Mucosa of gallbladder (tissue), 1 donor: Measurements from ENCODE around the gene DCP1B. TPM values are rescaled to one million over a fixed set of nuclear protein-coding genes. Genes with fewer than 3 reads are reported as not detected.
"Not testable (repeated sequence)": the region's sequence is repeated elsewhere in the genome, so short reads cannot be mapped to it uniquely, and the experiment has no call there.

Source experiments
- DNase-seq: peaks from one replicate; pipeline ENCODE4 v3.0.0-alpha.2; 2020; ENCODE audit warnings: low spot score
- total RNA-seq: library from RNA; stranded (reverse); gene quantifications from one replicate; pipeline ENCODE4 v1.2.1, GENCODE V29; 2021
- donor health status: DM: no; HTN: no; CAD: no.

Gene DCP1B
- total RNA-seq, 1 donor from 2014 or later, result 13.7 TPM

DNA sequence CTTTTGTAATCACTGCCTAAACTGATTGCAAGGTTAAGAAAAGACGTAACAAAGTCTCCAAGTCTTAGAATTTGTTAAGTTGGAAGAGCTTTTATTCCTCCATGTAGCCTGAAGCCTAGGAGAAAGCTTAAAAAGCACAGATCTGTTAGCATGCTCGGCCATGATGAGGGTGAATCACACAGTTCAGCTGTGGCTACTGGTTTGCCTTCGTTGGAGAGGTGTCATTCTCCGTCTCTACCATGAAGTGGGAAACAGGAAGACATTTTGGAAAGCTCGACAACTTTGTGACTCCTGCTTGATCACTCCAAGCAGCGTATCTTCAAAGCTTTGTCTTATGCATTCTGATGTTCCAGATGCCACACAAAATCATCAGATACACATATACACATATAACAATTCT is 27.1 kb downstream of the DCP1B start:
- DNase-seq, result no peak

DNA sequence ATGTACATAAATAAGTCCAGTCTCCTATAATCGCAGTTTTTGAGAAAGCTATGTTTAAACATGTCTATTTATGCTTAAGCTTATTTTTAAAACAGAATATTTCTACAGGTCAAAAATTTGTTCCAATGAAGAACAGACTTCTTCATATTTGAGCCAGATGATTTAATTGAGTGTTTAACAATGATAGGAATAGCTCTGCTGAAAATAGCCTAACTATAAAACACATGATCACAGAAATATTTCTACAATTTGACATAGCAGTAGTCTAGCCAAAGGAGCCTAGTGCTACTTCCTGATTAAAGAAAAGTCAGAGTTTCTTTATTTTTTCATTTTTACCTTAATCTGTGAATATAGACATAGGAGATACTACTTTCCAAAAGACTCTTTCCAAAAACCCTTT is 29.4 kb downstream of the DCP1B start:
- DNase-seq, result no peak

GRCh38 chr12:1972856-1973317 is 31.4 kb downstream of the DCP1B start:
- peak; percentile 61 for DNase-seq

GRCh38 chr12:1972260-1972659 is 32.0 kb downstream of the DCP1B start:
- DNase-seq, result no peak

GRCh38 chr12:1970331-1970900 is 33.8 kb downstream of the DCP1B start:
- DNase-seq, result no peak

GRCh38 chr12:1966561-1967226 is 37.6 kb downstream of the DCP1B start:
- DNase-seq, result no peak

GRCh38 chr12:1965916-1966315 is 38.3 kb downstream of the DCP1B start:
- DNase-seq, result no peak

- DNase-seq, result no peak
Observed at GRCh38 chr12:1962051-1963020, 41.9 kb downstream of the DCP1B start.

- no peak for DNase-seq
Observed at GRCh38 chr12:1956716-1957115, 47.5 kb downstream of the DCP1B start.

DNA sequence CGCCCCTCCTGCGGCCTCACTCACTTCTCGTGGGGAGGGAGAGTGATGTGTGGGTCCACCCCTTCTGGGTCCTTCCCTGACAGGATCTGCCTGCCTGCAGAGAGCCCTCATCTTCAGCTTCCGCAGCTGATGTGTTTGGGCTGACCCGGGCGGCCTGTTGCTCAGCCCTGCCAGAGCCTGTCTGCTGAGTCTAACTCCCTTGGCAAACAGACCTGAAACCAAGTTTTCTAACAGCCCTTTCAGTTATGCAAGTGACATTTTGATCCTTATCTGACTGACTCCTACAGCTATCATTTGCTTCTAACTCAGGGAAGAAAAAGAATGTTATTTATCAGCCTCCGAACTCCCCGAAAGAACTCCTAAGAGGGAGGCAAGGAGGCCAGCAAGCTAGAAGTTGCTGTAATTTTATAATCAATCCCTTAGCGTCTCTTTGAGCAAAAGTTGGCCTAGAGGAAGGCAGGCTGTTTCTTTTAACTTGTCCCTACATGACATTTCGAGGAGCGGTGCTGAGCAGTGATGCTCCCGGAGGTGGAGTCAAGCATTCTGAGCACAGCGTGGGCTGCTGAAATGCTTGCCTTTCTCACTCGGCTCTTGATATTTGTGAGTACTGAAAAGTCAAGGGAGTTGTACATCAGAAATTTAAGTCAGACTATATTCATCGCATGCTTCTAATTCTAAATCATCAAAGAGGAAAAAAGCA is 54.3 kb downstream of the DCP1B start:
- no peak for DNase-seq

DNA sequence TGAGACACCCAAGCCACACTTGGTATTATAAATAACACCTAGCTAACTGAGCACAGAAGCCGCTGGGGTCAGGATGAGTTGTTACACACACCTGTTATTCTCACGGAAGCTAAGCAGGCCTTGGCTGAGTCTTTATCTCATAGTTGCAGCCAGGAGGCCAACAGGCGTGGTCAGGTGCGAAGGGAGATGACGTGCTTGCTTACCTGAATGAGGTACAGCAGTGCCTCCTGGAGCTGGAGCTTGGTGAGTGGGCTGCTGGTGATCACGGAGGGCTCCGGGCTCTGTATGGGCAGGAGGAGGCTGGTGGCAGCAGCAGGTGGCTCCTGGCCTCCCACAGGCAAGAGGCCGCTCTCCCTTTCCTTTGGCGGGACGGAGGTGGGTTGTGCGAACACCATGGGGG is 55.4 kb downstream of the DCP1B start:
- no peak for DNase-seq

DNA sequence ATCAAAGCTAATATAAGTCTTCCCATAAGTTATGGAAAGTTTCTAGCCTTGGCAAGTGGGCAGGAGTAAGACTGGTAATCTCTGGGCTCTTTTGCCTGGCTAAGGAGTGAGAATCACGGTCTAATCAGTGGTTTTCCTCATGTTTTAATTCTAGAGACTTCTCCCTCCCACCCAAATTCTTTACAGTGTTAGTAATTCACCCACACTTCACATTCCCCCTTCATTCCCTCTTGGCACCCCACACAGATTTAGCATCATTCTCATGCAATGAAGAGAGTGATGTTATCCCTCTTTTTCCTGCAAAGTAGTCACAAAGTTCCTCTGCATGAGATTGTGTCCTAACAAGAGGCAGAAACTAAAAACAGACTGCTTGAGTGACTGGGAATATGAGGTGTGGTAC is 57.2 kb downstream of the DCP1B start:
- no peak for DNase-seq

DNA sequence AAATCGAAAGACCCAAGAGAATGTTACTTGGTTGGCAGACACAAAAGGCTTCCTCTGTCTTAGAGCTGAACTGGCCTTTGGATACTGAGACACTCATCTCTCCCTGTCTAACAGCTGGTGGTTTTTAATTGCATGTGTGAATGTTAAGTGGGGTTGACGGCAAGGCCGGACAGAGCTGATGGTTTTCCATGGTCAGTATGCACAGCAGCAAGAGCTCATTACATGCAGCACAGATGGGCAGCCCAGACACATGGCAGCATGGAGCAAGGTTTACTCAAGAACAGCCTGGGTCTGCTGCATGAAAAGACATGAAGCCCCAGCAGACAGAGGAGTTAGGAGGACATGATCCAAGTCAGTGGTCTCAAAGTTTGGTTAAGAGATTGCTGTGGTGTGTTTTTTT is 58.0 kb downstream of the DCP1B start:
- no peak for DNase-seq

- not testable (repeated sequence) for DNase-seq
Observed at GRCh38 chr12:1945502-1945901, 58.8 kb downstream of the DCP1B start.

DNA sequence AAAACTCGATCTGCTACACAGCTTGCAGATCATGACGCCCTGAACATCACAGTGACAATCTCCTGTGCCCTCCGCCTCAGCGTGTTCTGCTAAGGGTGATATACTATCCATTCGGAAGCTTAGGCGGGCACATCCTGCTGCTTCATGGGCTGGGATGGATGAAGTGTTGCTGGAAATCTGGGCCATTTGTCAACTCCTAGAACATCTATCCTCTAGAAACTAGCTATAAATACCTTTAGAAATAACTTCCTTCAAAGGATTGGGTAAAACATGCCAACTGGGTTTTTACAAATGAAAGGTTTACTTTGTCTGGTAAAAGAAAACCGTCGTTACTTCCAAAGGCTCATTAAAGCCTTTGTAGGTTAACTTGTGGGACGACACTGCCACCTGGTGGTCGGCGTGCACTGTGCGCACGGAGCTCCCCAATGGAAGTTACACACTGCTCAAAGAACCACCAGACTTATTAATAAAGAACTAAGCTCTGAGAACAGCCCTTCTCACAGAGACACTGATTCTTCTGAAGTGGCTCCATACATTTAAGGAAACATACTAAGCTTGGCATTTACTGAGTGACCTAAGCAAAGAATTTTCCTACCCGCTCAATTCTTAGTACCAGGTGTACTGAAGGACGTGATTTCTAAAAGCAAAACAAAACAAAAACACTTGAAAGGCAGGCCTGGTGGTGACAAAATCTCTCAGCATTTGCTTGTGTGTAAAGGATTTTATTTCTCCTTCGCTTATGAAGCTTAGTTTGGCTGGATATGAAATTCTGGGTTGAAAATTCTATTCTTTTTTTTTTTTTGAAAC is 64.3 kb downstream of the DCP1B start:
- DNase-seq, result peak; percentile 87

- no peak for DNase-seq
Observed at GRCh38 chr12:1939331-1939730, 64.9 kb downstream of the DCP1B start.

- DNase-seq, result no peak
Observed at GRCh38 chr12:1937481-1938224, 66.6 kb downstream of the DCP1B start.

- peak; percentile 77 for DNase-seq
Observed at GRCh38 chr12:1936406-1937320, 67.6 kb downstream of the DCP1B start.

- DNase-seq, result no peak
Observed at GRCh38 chr12:1935700-1936378, 68.4 kb downstream of the DCP1B start.
